GM19324 (cell line): ENCODE results near the gene KANK4.

Experiments
- ATAC-seq: cut with Tn5 transposase; IDR thresholded peaks from one replicate; pipeline ENCODE4 v1.9.1; 2021; ENCODE audit warnings: mild to moderate bottlenecking, moderate library complexity; ENCODE audit not compliant: unreplicated experiment, low FRiP score

Gene KANK4

GRCh38 chr1:62213075-62213914 lies 105.9 kb downstream of the KANK4 start:
- ATAC-seq, result no peak

GRCh38 chr1:62212411-62212810 lies 106.8 kb downstream of the KANK4 start:
- ATAC-seq, result no peak

GRCh38 chr1:62210960-62211359 lies 108.3 kb downstream of the KANK4 start:
- no peak for ATAC-seq

- no peak for ATAC-seq
Measured at GRCh38 chr1:62209931-62210595, 109.2 kb downstream of the KANK4 start.

- ATAC-seq, result no peak
Measured at GRCh38 chr1:62208970-62209369, 110.3 kb downstream of the KANK4 start.

- no peak for ATAC-seq
Measured at GRCh38 chr1:62208087-62208486, 111.1 kb downstream of the KANK4 start.

- no peak for ATAC-seq
Measured at GRCh38 chr1:62207187-62207586, 112.0 kb downstream of the KANK4 start.

GRCh38 chr1:62198781-62199125 lies 120.5 kb downstream of the KANK4 start:
- ATAC-seq, result no peak

GRCh38 chr1:62198069-62198780 lies 121.0 kb downstream of the KANK4 start:
- ATAC-seq, result no peak

GRCh38 chr1:62196086-62196690 lies 123.0 kb downstream of the KANK4 start:
- ATAC-seq, result no peak

GRCh38 chr1:62194651-62195544 lies 124.3 kb downstream of the KANK4 start, which contains the start of gene L1TD1:
L1TD1 (plus strand) TSS chr1:62194849; CDS start chr1:62206629, 11,780 bp downstream.
- ATAC-seq, result no peak

GRCh38 chr1:62188111-62188510 lies 131.1 kb downstream of the KANK4 start:
- ATAC-seq, result no peak

- ATAC-seq, result no peak
Measured at GRCh38 chr1:62187548-62187947, 131.7 kb downstream of the KANK4 start.
